SK-N-SH (cell line): ENCODE data around the gene SLC9A5. TPM values are rescaled to one million over a fixed set of nuclear protein-coding genes. Genes with fewer than 3 reads are reported as not detected.

Experiments used
- CTCF ChIA-PET: fragments of 300-600, 350-600 bp; formaldehyde crosslinking; extraction: SDS; loops from one replicate; lab custom pipeline; 2021; lab: Yijun Ruan, JAX
- POLR2A ChIA-PET: fragments of 350-600 bp; sonication (Branson Sonifier 250); formaldehyde crosslinking; extraction: SDS; loops from one replicate; lab custom pipeline; 2020; ENCODE audit warnings: antibody characterized with exemption, inconsistent platforms; lab: Yijun Ruan, JAX
- DNase-seq: peaks from one replicate; pipeline ENCODE4 v3.0.0; 2012
- H2AFZ ChIP-seq: fragments of 200-600 bp; sonication (generic); 2 replicates; pipeline ENCODE4 v1.8.1; 2016; ENCODE audit warnings: antibody characterized with exemption, mild to moderate bottlenecking, low read depth
- H3F3A ChIP-seq: fragments of 200-600 bp; sonication (generic); replicated peaks from 2 replicates; pipeline ENCODE3; 2016; ENCODE audit warnings: antibody characterized with exemption, mild to moderate bottlenecking; ENCODE audit not compliant: insufficient read depth
- H3K27ac ChIP-seq, 2 experiments: fragments of 200-500 bp in 1 of 2; fragments of 200-600 bp in 1 of 2; sonication (Bioruptor generic) in 1 of 2; sonication (generic), shearing (Covaris generic) in 1 of 2; 2 replicates each; pipeline versions ENCODE4 v1.5.1 to v1.6.1; 2014 to 2016; ENCODE audit warnings: low read depth in 2 of 2, inconsistent platforms in 1 of 2, low read length in 1 of 2, mild to moderate bottlenecking in 1 of 2, mixed read lengths in 1 of 2
- H3K27me3 ChIP-seq: fragments of 200-600 bp; sonication (generic), shearing (Covaris generic); 2 replicates; pipeline ENCODE4 v1.6.1; 2016; ENCODE audit warnings: mixed run types; ENCODE audit not compliant: insufficient read depth
- H3K36me3 ChIP-seq, 2 experiments: fragments of 200-500 bp in 1 of 2; fragments of 200-600 bp in 1 of 2; sonication (Bioruptor generic) in 1 of 2; sonication (generic) in 1 of 2; replicated peaks in 1 of 2; 2 replicates each; pipeline versions ENCODE3 to v1.5.1; 2014 to 2016; ENCODE audit warnings: low read length in 1 of 2, mild to moderate bottlenecking in 1 of 2; ENCODE audit not compliant: insufficient read depth in 2 of 2, control insufficient read depth in 1 of 2
- H3K4me1 ChIP-seq, 2 experiments: fragments of 200-500 bp in 1 of 2; fragments of 200-600 bp in 1 of 2; sonication (Bioruptor generic) in 1 of 2; sonication (generic), shearing (Covaris generic) in 1 of 2; 2 replicates each; pipeline versions ENCODE4 v1.5.1 to v1.6.1; 2014 to 2016; ENCODE audit warnings: low read depth in 1 of 2, low read length in 1 of 2, mixed run types in 1 of 2; ENCODE audit not compliant: insufficient read depth in 2 of 2, control insufficient read depth in 1 of 2
- H3K4me2 ChIP-seq: fragments of 200-600 bp; sonication (generic), shearing (Covaris generic); 2 replicates; pipeline ENCODE4 v1.6.1; 2017; ENCODE audit warnings: mixed run types
- H3K4me3 ChIP-seq, 2 experiments: fragments of 200-500 bp in 1 of 2; fragments of 200-600 bp in 1 of 2; sonication (Bioruptor generic) in 1 of 2; sonication (generic), shearing (Covaris generic) in 1 of 2; 2 replicates each; pipeline versions ENCODE4 v1.5.1 to v1.8.1; 2014 to 2016; ENCODE audit warnings: low read depth in 2 of 2, inconsistent platforms in 1 of 2, low read length in 1 of 2, mild to moderate bottlenecking in 1 of 2, mixed read lengths in 1 of 2, moderate library complexity in 1 of 2
- H3K79me2 ChIP-seq: fragments of 200-600 bp; sonication (generic); 2 replicates; pipeline ENCODE4 v1.8.1; 2017; ENCODE audit warnings: mild to moderate bottlenecking; ENCODE audit not compliant: insufficient read depth
- H3K9ac ChIP-seq: fragments of 200-600 bp; sonication (generic); 2 replicates; pipeline ENCODE4 v1.6.1; 2017; ENCODE audit warnings: mixed run types
- H3K9me2 ChIP-seq: fragments of 200-600 bp; sonication (generic); 2 replicates; pipeline ENCODE4 v1.6.1; 2017; ENCODE audit warnings: mixed run types
- H3K9me3 ChIP-seq: fragments of 200-600 bp; sonication (generic); 2 replicates; pipeline ENCODE4 v1.6.1; 2017; ENCODE audit warnings: mixed run types, mild to moderate bottlenecking, moderate library complexity
- H4K20me1 ChIP-seq: fragments of 200-600 bp; sonication (generic); 2 replicates; pipeline ENCODE4 v1.6.1; 2017; ENCODE audit warnings: mild to moderate bottlenecking, mixed run types; ENCODE audit not compliant: insufficient read depth
- CHD2 ChIP-seq: fragments of 150-350 bp; IDR thresholded peaks from 2 replicates; pipeline ENCODE4 v1.6.1; 2018; ENCODE audit warnings: low read length; ENCODE audit not compliant: partially characterized antibody
- CTCF ChIP-seq: fragments of 200-600 bp; sonication (generic); IDR thresholded peaks from 2 replicates; pipeline ENCODE4 v1.6.1; 2017; ENCODE audit warnings: antibody characterized with exemption, mild to moderate bottlenecking, moderate library complexity
- ELF1 ChIP-seq: IDR thresholded peaks from 2 replicates; pipeline ENCODE4 v1.4.0; 2012
- EP300 ChIP-seq, 2 experiments: IDR thresholded peaks; 2 replicates each; pipeline versions ENCODE4 v1.4.0 to v1.6.1; 2012; ENCODE audit warnings: borderline replicate concordance in 1 of 2, low read depth in 1 of 2, low read length in 1 of 2
- EZH2phosphoT487 ChIP-seq: fragments of 200-600 bp; sonication (generic); IDR thresholded peaks from 2 replicates; pipeline ENCODE4 v1.6.1; 2017; ENCODE audit warnings: low read depth, mixed run types, mild to moderate bottlenecking, antibody characterized with exemption, moderate library complexity, borderline replicate concordance
- FOXM1 ChIP-seq: IDR thresholded peaks from 2 replicates; pipeline ENCODE4 v1.4.0; 2012; ENCODE audit warnings: low read depth, mild to moderate bottlenecking
- GABPA ChIP-seq: IDR thresholded peaks from 2 replicates; pipeline ENCODE4 v1.4.0; 2012; ENCODE audit warnings: low read depth, mild to moderate bottlenecking
- MAX ChIP-seq: IDR thresholded peaks from 2 replicates; pipeline ENCODE4 v1.4.0; 2012; ENCODE audit warnings: low read depth
- MXI1 ChIP-seq: IDR thresholded peaks from 2 replicates; pipeline ENCODE4 v1.6.1; 2012; ENCODE audit warnings: mild to moderate bottlenecking, low read depth, low read length, improper control_type of control experiment
- NFIC ChIP-seq: IDR thresholded peaks from 2 replicates; pipeline ENCODE4 v1.4.0; 2012; ENCODE audit warnings: borderline replicate concordance
- RXRA ChIP-seq: IDR thresholded peaks from 2 replicates; pipeline ENCODE4 v1.4.0; 2012; ENCODE audit warnings: low read depth, mild to moderate bottlenecking, borderline replicate concordance
- SMC3 ChIP-seq: IDR thresholded peaks from 2 replicates; pipeline ENCODE4 v1.6.1; 2012; ENCODE audit warnings: low read depth, low read length, improper control_type of control experiment
- TAF1 ChIP-seq: IDR thresholded peaks from 2 replicates; pipeline ENCODE4 v1.6.1; 2012; ENCODE audit warnings: low read depth, mild to moderate bottlenecking, low read length, moderate library complexity, borderline replicate concordance
- YY1 ChIP-seq: IDR thresholded peaks from 2 replicates; pipeline ENCODE4 v1.4.0; 2012; ENCODE audit warnings: low read depth, mild to moderate bottlenecking
- ZBTB33 ChIP-seq: IDR thresholded peaks from 2 replicates; pipeline ENCODE4 v1.4.0; 2012; ENCODE audit warnings: low read depth, borderline replicate concordance
- WGBS: methylation state at CpG from one replicate; pipeline ENCODE4 v1.1.6; 2017; ENCODE audit warnings: low lambda C conversion rate; 5-methylcytosine and 5-hydroxymethylcytosine counted together
- polyA plus RNA-seq, 3 experiments: library from polyadenylated mRNA; depleted of rRNA; stranded (reverse); fragments of >200 nt; gene quantifications; 2 replicates each; pipeline ENCODE4 v1.2.3, GENCODE V29; 2012

SLC9A5 gene
- polyA plus RNA-seq, 1 of the 3 experiments (the other 2 are of a cell fraction), result 4.1 TPM

- WGBS, result 76% methylated on average over 40 of the region's 50 CpGs
- Histone ChIP-seq H3F3A (peaks cover 44% of the 10 kb centered on the region), H3K9me3 (no peaks in the 10 kb centered on the region), H2AFZ (no peak overlapping the region), H3K4me1 (peaks cover 10 to 19% of the 10 kb centered on the region in 2 experiments; a peak in 3 of 4 replicates), H4K20me1 (no peaks in the 10 kb centered on the region), H3K9me2 (no peaks in the 10 kb centered on the region), H3K27me3 (no peaks in the 10 kb centered on the region), H3K36me3 (peaks cover 48 to 51% of the 10 kb centered on the region in 2 experiments), H3K4me2 (no peak overlapping the region), H3K79me2 (peaks cover 29% of the 10 kb centered on the region), H3K27ac (peak overlapping the region in 1 of 2 experiments; percentile 27; a peak in 2 of 4 replicates), H3K4me3 (no peak overlapping the region), H3K9ac (no peak overlapping the region)
- no peak for TF ChIP-seq MXI1
- TF ChIP-seq CTCF, result no peak
- TF ChIP-seq RXRA, result no peak
- no peak for TF ChIP-seq MAX
- TF ChIP-seq NFIC, result no peak
- ChIA-PET POLR2A (interaction anchor here (1.9 kb wide), 1 partner anchor 10 kb away, joined by 9 read pairs; the partner anchor contains the start of gene TMEM208), CTCF (interaction anchor here (0.7 to 1.1 kb wide), 4 partner anchors 52 to 284 kb away, joined by 3 to 4 read pairs (median 4); no protein-coding TSS in a partner anchor)
- peak; percentile 99 for DNase-seq
Observed at GRCh38 chr16:67236563-67237395, 12.0 kb upstream of the SLC9A5 start.

GRCh38 chr16:67237396-67238277 lies 11.1 kb upstream of the SLC9A5 start:
- CTCF ChIA-PET, result interaction anchor here (1.3 to 1.9 kb wide), 2 partner anchors 9 to 10 kb away, joined by 3 to 7 read pairs; partner anchors contain the start of gene TMEM208
- Histone ChIP-seq H3K9me3 (no peaks in the 10 kb centered on the region), H4K20me1 (no peaks in the 10 kb centered on the region), H3K9me2 (no peaks in the 10 kb centered on the region), H3K4me3 (no peak overlapping the region), H3K79me2 (peaks cover 38% of the 10 kb centered on the region), H3K9ac (no peak overlapping the region), H3K4me1 (peaks cover 10 to 26% of the 10 kb centered on the region in 2 experiments; a peak in 3 of 4 replicates)
- DNase-seq, result no peak
- 88% methylated on average over 15 of the region's 16 CpGs for WGBS
- POLR2A ChIA-PET, result interaction anchor here (1.3 to 1.7 kb wide), 2 partner anchors 10 to 64 kb away, joined by 4 to 6 read pairs; partner anchors contain the start of gene TMEM208
- TF ChIP-seq GABPA, result no peak
- TF ChIP-seq YY1, result no peak
- no peak for TF ChIP-seq EZH2phosphoT487
- no peak for TF ChIP-seq EP300 (IDR thresholded peaks at IDR 0.05; ENCODE audit: borderline replicate concordance in 1 of 2, low read depth in 1 of 2, low read length in 1 of 2)
- no peak for TF ChIP-seq CTCF
- TF ChIP-seq ZBTB33, result no peak
- no peak for TF ChIP-seq SMC3
- TF ChIP-seq FOXM1, result no peak
- TF ChIP-seq MXI1, result no peak
- TF ChIP-seq TAF1, result no peak
- no peak for TF ChIP-seq ELF1
- no peak for TF ChIP-seq CHD2
- TF ChIP-seq MAX, result no peak
- TF ChIP-seq, all 33 proteins: peak for 0
- H3K4me2 ChIP-seq, result no peak overlapping the region
- no peak overlapping the region for H2AFZ ChIP-seq
- H3K27ac ChIP-seq, result no peak overlapping the region
- peaks cover 49% of the 10 kb centered on the region for H3F3A ChIP-seq
- H3K27me3 ChIP-seq, result no peaks in the 10 kb centered on the region
- H3K36me3 ChIP-seq, result peaks cover 49 to 51% of the 10 kb centered on the region in 2 experiments
